Endothelial cell (in vitro differentiated cells): ENCODE data around the gene TECTA. TPM values are rescaled to one million over a fixed set of nuclear protein-coding genes. Genes with fewer than 3 reads are reported as not detected.
"Not testable (repeated sequence)": the region's sequence is repeated elsewhere in the genome, so short reads cannot be mapped to it uniquely, and the experiment has no call there.

Experiments
- DNase-seq: peaks from one replicate; pipeline ENCODE4 v3.0.0; 2021; ENCODE audit warnings: low spot score
- H3K27ac Mint-ChIP-seq: one replicate; pipeline ENCODE4 v1.8.0; 2021; ENCODE audit warnings: mixed read lengths, inconsistent platforms; ENCODE audit not compliant: unreplicated experiment
- H3K27me3 Mint-ChIP-seq: one replicate; pipeline ENCODE4 v1.8.0; 2021; ENCODE audit warnings: mild to moderate bottlenecking, moderate library complexity, mixed read lengths, inconsistent platforms; ENCODE audit not compliant: unreplicated experiment
- H3K36me3 Mint-ChIP-seq: one replicate; pipeline ENCODE4 v1.8.0; 2021; ENCODE audit warnings: mild to moderate bottlenecking, low read depth, mixed read lengths, inconsistent platforms; ENCODE audit not compliant: unreplicated experiment
- H3K4me1 Mint-ChIP-seq: one replicate; pipeline ENCODE4 v1.8.0; 2021; ENCODE audit warnings: mild to moderate bottlenecking, mixed read lengths, inconsistent platforms; ENCODE audit not compliant: unreplicated experiment
- H3K4me3 Mint-ChIP-seq: one replicate; pipeline ENCODE4 v1.8.0; 2021; ENCODE audit warnings: mild to moderate bottlenecking, mixed read lengths, inconsistent platforms; ENCODE audit not compliant: unreplicated experiment
- H3K9me3 Mint-ChIP-seq: one replicate; pipeline ENCODE4 v1.8.0; 2021; ENCODE audit warnings: mixed read lengths, inconsistent platforms; ENCODE audit not compliant: unreplicated experiment
- total RNA-seq: library from RNA; stranded (reverse); fragmentation: NEBNext Ultra II Directional; extraction: Animal tissue kit (Norgen Biotek cat#: 25700); gene quantifications from one replicate; pipeline ENCODE4 v1.2.1, GENCODE V29; 2021; ENCODE audit not compliant: unreplicated experiment
- TF ChIP-seq, protein P1 (sequence below): fragments of 200-600 bp; sonication (generic); IDR thresholded peaks from one replicate; pipeline ENCODE4 v1.5.0; 2021; ENCODE audit warnings: antibody characterized with exemption; ENCODE audit not compliant: unreplicated experiment

TECTA gene
- total RNA-seq, 1 donor from 2014 or later = 2.2 TPM

- H3K4me1 Mint-ChIP-seq = peaks cover 35% of the 10 kb centered on the region
These were observed 137.9 kb downstream of the TECTA start for GRCh38 chr11:121238956-121239355.

DNA sequence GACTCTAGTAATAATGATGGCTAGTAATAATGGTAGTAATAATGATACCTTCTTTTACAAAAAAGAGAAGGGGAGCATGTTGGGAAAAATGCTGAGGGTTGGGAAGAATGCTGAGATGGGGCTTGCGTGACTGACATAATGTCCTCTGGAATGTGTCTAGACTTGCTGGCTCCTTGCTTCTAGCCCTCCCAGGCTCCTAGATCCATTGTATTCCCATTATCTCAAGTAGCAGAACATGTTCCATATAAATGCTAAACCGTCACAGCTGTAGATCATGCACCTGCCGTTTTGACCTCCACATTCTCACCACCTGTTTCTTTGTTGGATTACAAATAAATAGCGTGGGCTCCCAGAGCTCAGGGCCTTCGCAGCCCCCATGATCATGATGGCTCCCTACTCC, 139.0 kb downstream of the TECTA start:
- not testable (repeated sequence) for H3K36me3 Mint-ChIP-seq, H3K27me3 Mint-ChIP-seq, H3K4me3 Mint-ChIP-seq, DNase-seq, H3K27ac Mint-ChIP-seq, H3K9me3 Mint-ChIP-seq
- peaks cover 34% of the 10 kb centered on the region for H3K4me1 Mint-ChIP-seq

More at GRCh38 chr11:121238956-121239355, 137.9 kb downstream of the TECTA start:
- H3K27me3 Mint-ChIP-seq = peaks cover 4% of the 10 kb centered on the region
- TF ChIP-seq, protein P1, sequence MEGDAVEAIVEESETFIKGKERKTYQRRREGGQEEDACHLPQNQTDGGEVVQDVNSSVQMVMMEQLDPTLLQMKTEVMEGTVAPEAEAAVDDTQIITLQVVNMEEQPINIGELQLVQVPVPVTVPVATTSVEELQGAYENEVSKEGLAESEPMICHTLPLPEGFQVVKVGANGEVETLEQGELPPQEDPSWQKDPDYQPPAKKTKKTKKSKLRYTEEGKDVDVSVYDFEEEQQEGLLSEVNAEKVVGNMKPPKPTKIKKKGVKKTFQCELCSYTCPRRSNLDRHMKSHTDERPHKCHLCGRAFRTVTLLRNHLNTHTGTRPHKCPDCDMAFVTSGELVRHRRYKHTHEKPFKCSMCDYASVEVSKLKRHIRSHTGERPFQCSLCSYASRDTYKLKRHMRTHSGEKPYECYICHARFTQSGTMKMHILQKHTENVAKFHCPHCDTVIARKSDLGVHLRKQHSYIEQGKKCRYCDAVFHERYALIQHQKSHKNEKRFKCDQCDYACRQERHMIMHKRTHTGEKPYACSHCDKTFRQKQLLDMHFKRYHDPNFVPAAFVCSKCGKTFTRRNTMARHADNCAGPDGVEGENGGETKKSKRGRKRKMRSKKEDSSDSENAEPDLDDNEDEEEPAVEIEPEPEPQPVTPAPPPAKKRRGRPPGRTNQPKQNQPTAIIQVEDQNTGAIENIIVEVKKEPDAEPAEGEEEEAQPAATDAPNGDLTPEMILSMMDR = no peak
- H3K4me3 Mint-ChIP-seq = no peak overlapping the region
- no peaks in the 10 kb centered on the region for H3K9me3 Mint-ChIP-seq
- no peak overlapping the region for H3K27ac Mint-ChIP-seq
- no peaks in the 10 kb centered on the region for H3K36me3 Mint-ChIP-seq
- DNase-seq = no peak

DNA sequence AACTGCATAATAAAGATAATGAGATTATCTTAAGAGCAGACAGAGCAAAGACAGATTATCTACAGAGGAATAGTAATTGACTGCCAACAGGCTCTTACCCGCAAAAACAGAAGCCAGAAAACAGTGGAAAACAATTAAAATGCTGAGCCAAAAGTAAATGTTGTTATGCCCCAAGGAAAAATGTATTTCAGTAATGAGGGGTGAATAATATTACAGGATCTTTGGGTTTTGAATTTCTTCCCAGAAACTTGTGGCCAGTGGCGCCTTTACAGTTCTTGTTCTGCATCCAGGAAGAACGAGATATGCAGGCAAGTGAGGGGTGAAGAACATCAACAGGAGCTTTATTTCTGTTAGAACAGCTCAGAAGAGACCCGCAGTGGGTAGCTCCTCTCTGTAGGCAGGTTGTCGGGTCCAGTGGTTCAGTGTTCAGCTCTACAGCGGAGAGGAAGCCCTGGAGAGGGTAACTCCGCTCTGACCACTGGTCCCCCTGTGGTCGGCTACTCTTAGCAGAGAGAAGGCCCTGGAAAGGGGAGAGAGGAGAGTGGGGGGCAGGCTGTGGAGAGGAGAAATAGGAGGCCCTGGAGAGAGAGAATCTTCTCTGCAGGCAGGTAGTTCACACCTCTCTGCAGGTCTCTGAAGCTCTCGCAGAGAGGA, 139.7 kb downstream of the TECTA start:
- Mint-ChIP-seq H3K4me1 (peaks cover 28% of the 10 kb centered on the region), H3K4me3 (no peak overlapping the region), H3K27me3 (peaks cover 4% of the 10 kb centered on the region), H3K27ac (no peak overlapping the region), H3K9me3 (no peaks in the 10 kb centered on the region), H3K36me3 (no peaks in the 10 kb centered on the region)
- no peak for DNase-seq
- TF ChIP-seq, protein P1 = no peak

Other genes with a start within 250 kb of the TECTA start
- gene TBCEL, start 77.1 kb upstream of the TECTA start, total RNA-seq = 31.2 TPM
- 88.8 TPM for gene SC5D, start 191.5 kb downstream of the TECTA start, total RNA-seq